Neural cell (in vitro differentiated cells): Measurements from ENCODE around the gene KRTCAP2. TPM values are rescaled to one million over a fixed set of nuclear protein-coding genes. Genes with fewer than 3 reads are reported as not detected.

Experiments
- H2AFZ ChIP-seq: fragments of 200-600, 300-800 bp; sonication (generic), shearing (Covaris generic); 2 replicates; pipeline ENCODE4 v1.6.0; 2014; ENCODE audit warnings: low read depth, mild to moderate bottlenecking, antibody characterized with exemption, low read length, moderate library complexity
- H3F3A ChIP-seq: fragments of 200-600 bp; shearing (Covaris generic); 2 replicates; pipeline ENCODE4 v1.6.1; 2016; ENCODE audit warnings: mild to moderate bottlenecking, moderate library complexity, mixed read lengths, antibody characterized with exemption, low read length; ENCODE audit not compliant: insufficient read depth, poor library complexity, severe bottlenecking
- H3K27ac ChIP-seq: fragments of 200-600, 300-800 bp; sonication (generic), shearing (Covaris generic); 2 replicates; pipeline ENCODE4 v1.5.1; 2014; ENCODE audit warnings: mild to moderate bottlenecking, low read length, moderate library complexity
- H3K27me3 ChIP-seq: fragments of 300-800, 200-600 bp; sonication (generic), shearing (Covaris generic); 2 replicates; pipeline ENCODE4 v1.6.0; 2014; ENCODE audit warnings: mild to moderate bottlenecking, low read depth, low read length, moderate library complexity; ENCODE audit not compliant: insufficient read depth
- H3K36me3 ChIP-seq: fragments of 300-800, 200-600 bp; sonication (generic), shearing (Covaris generic); 2 replicates; pipeline ENCODE4 v1.5.1; 2014; ENCODE audit warnings: mild to moderate bottlenecking, antibody characterized with exemption, low read length, moderate library complexity; ENCODE audit not compliant: insufficient read depth
- H3K4me2 ChIP-seq: fragments of 300-800, 200-600 bp; sonication (generic), shearing (Covaris generic); 2 replicates; pipeline ENCODE4 v1.6.0; 2014; ENCODE audit warnings: mild to moderate bottlenecking, low read length
- H3K4me3 ChIP-seq: fragments of 300-800, 200-600 bp; sonication (generic), shearing (Covaris generic); 2 replicates; pipeline ENCODE4 v1.5.1; 2014; ENCODE audit warnings: mild to moderate bottlenecking, low read length, moderate library complexity
- H3K79me2 ChIP-seq: fragments of 200-600 bp; shearing (Covaris generic); replicated peaks from 2 replicates; pipeline ENCODE4 v1.6.0; 2014; ENCODE audit warnings: mild to moderate bottlenecking, low read length, moderate library complexity; ENCODE audit not compliant: insufficient read depth
- H3K9ac ChIP-seq: fragments of 300-800, 200-600 bp; sonication (generic), shearing (Covaris generic); 2 replicates; pipeline ENCODE4 v1.6.1; 2016; ENCODE audit warnings: mild to moderate bottlenecking, low read length, mixed read lengths
- H3K9me2 ChIP-seq: fragments of 200-600 bp; shearing (Covaris generic); 2 replicates; pipeline ENCODE4 v1.6.1; 2016; ENCODE audit warnings: mild to moderate bottlenecking, low read length, mixed read lengths; ENCODE audit not compliant: insufficient read depth
- H3K9me3 ChIP-seq: fragments of 200-600, 300-800 bp; sonication (generic), shearing (Covaris generic); 2 replicates; pipeline ENCODE4 v1.6.1; 2016; ENCODE audit warnings: mild to moderate bottlenecking, mixed run types, low read length, moderate library complexity, mixed read lengths
- H4K20me1 ChIP-seq: fragments of 200-600 bp; shearing (Covaris generic); 2 replicates; pipeline ENCODE4 v1.6.1; 2016; ENCODE audit warnings: mild to moderate bottlenecking, mixed run types; ENCODE audit not compliant: insufficient read depth
- EP300 ChIP-seq: fragments of 450-650 bp; conservative IDR thresholded peaks from 2 replicates; pipeline ENCODE4 v1.6.1; 2014; ENCODE audit warnings: antibody characterized with exemption, mild to moderate bottlenecking, moderate library complexity; ENCODE audit not compliant: poor library complexity, severe bottlenecking
- EZH2 ChIP-seq: fragments of 200-600, 300-800 bp; shearing (Covaris generic), sonication (generic); IDR thresholded peaks from 2 replicates; pipeline ENCODE4 v1.6.1; 2014; ENCODE audit warnings: antibody characterized with exemption, low read length, borderline replicate concordance, mild to moderate bottlenecking; ENCODE audit not compliant: insufficient read depth, poor library complexity, severe bottlenecking
- MXI1 ChIP-seq: fragments of 450-650 bp; conservative IDR thresholded peaks from 2 replicates; pipeline ENCODE4 v1.6.1; 2014; ENCODE audit warnings: antibody characterized with exemption, mild to moderate bottlenecking; ENCODE audit not compliant: poor library complexity, severe bottlenecking
- POLR2AphosphoS5 ChIP-seq: IDR thresholded peaks from 2 replicates; pipeline ENCODE4 v1.6.1; 2012
- RAD21 ChIP-seq: fragments of 450-650 bp; conservative IDR thresholded peaks from 2 replicates; pipeline ENCODE4 v1.6.1; 2014; ENCODE audit warnings: antibody characterized with exemption, mild to moderate bottlenecking, moderate library complexity
- SMC3 ChIP-seq: fragments of 450-650 bp; conservative IDR thresholded peaks from 2 replicates; pipeline ENCODE4 v1.6.1; 2014; ENCODE audit warnings: antibody characterized with exemption, mild to moderate bottlenecking, moderate library complexity; ENCODE audit not compliant: poor library complexity
- TAF1 ChIP-seq: IDR thresholded peaks from 2 replicates; pipeline ENCODE4 v1.6.1; 2012; ENCODE audit warnings: low read depth
- polyA plus RNA-seq: library from polyadenylated mRNA; depleted of rRNA; stranded (reverse); fragments of >200 nt; gene quantifications from 2 replicates; pipeline ENCODE4 v1.2.3, GENCODE V29; 2014
- TF ChIP-seq, protein P1 (sequence below): fragments of 450-650 bp; IDR thresholded peaks from 2 replicates; pipeline ENCODE4 v1.5.1; 2014; ENCODE audit warnings: antibody characterized with exemption, mild to moderate bottlenecking, moderate library complexity; ENCODE audit not compliant: poor library complexity, severe bottlenecking
- TF ChIP-seq, protein P2 (sequence below): IDR thresholded peaks from 2 replicates; pipeline ENCODE4 v1.6.1; 2012; ENCODE audit warnings: borderline replicate concordance

Gene KRTCAP2
- polyA plus RNA-seq, 1 donor from 2014 or later, result 175 TPM

DNA sequence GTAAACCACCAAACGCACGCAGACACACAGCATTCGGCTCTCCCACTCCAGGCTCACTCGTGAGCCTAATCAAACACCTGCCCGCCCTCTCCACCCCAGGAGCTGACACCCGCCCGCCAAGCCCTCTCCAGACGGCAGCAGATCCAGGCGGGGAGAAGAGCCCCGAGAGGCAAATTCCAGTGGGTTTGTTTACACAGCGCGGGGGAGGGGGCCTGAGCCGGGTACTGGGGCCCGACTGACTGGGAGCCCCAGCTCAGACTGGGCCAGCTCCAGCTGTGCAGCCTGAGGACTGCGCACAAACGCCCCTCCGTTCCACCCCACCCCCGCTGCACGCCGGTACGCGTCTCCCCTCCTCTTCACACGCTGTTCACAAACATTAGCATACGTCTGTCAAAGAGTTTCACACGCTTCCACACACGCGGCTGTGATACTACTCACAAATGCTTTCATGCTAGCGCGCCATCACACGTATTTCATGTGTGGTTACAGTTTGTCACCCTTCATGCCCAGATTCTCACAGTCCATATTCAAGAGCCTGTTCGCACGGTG lies 46.5 kb downstream of the KRTCAP2 start:
- Histone ChIP-seq H3K4me3 (peak overlapping the region; percentile 64), H2AFZ (peak overlapping the region; percentile 15), H3K9me2 (no peaks in the 10 kb centered on the region), H3F3A (peaks cover 2% of the 10 kb centered on the region), H4K20me1 (no peaks in the 10 kb centered on the region), H3K27me3 (peaks cover 48% of the 10 kb centered on the region), H3K36me3 (no peaks in the 10 kb centered on the region), H3K4me2 (peak overlapping the region; percentile 84), H3K27ac (no peak overlapping the region), H3K79me2 (no peaks in the 10 kb centered on the region), H3K9ac (peak overlapping the region; percentile 57), H3K9me3 (no peaks in the 10 kb centered on the region)
- peak; percentile 48 for TF ChIP-seq RAD21
- TF ChIP-seq SMC3, result peak; percentile 46
- TF ChIP-seq, protein P1, sequence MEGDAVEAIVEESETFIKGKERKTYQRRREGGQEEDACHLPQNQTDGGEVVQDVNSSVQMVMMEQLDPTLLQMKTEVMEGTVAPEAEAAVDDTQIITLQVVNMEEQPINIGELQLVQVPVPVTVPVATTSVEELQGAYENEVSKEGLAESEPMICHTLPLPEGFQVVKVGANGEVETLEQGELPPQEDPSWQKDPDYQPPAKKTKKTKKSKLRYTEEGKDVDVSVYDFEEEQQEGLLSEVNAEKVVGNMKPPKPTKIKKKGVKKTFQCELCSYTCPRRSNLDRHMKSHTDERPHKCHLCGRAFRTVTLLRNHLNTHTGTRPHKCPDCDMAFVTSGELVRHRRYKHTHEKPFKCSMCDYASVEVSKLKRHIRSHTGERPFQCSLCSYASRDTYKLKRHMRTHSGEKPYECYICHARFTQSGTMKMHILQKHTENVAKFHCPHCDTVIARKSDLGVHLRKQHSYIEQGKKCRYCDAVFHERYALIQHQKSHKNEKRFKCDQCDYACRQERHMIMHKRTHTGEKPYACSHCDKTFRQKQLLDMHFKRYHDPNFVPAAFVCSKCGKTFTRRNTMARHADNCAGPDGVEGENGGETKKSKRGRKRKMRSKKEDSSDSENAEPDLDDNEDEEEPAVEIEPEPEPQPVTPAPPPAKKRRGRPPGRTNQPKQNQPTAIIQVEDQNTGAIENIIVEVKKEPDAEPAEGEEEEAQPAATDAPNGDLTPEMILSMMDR, result peak; percentile 57
- peak; percentile 13 for TF ChIP-seq POLR2AphosphoS5
- TF ChIP-seq EP300, result no peak
- TF ChIP-seq MXI1, result peak; percentile 92
- TF ChIP-seq TAF1, result no peak

DNA sequence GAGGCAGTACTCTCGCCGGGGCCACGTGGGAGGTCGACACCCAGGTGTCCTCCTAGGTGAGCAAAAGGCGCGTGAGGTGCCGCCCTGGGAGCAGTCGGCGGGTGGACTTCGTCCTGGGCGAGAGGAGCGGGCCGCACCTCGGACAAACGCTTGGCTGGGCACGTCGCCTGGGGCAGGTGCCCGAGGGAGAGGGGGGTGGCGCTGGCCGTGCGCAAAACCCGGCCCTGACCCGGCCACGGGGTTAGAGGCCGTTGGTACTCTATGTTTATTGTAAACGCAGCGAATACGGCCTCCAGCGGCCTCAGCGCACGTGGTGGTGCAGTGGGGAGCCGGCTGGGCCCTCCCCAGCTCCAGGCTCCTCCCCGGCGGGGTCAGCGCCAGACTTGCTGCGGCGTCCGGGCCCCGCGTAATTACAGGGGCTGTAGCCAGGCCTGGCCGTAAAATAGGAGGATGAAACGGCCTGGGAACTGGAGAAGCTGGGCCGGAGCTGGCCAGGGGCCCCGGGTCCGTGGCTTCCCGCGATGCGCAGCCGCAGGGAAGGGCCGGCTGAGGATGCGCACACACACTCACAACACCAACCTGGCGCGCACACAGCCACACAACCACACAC lies 47.1 kb downstream of the KRTCAP2 start:
- H3K4me3 ChIP-seq, result peak overlapping the region; percentile 64
- peaks cover 2% of the 10 kb centered on the region for H3F3A ChIP-seq
- H3K36me3 ChIP-seq, result no peaks in the 10 kb centered on the region
- peak overlapping the region; percentile 57 for H3K9ac ChIP-seq
- H2AFZ ChIP-seq, result peak overlapping the region; percentile 15
- TF ChIP-seq, protein P2, sequence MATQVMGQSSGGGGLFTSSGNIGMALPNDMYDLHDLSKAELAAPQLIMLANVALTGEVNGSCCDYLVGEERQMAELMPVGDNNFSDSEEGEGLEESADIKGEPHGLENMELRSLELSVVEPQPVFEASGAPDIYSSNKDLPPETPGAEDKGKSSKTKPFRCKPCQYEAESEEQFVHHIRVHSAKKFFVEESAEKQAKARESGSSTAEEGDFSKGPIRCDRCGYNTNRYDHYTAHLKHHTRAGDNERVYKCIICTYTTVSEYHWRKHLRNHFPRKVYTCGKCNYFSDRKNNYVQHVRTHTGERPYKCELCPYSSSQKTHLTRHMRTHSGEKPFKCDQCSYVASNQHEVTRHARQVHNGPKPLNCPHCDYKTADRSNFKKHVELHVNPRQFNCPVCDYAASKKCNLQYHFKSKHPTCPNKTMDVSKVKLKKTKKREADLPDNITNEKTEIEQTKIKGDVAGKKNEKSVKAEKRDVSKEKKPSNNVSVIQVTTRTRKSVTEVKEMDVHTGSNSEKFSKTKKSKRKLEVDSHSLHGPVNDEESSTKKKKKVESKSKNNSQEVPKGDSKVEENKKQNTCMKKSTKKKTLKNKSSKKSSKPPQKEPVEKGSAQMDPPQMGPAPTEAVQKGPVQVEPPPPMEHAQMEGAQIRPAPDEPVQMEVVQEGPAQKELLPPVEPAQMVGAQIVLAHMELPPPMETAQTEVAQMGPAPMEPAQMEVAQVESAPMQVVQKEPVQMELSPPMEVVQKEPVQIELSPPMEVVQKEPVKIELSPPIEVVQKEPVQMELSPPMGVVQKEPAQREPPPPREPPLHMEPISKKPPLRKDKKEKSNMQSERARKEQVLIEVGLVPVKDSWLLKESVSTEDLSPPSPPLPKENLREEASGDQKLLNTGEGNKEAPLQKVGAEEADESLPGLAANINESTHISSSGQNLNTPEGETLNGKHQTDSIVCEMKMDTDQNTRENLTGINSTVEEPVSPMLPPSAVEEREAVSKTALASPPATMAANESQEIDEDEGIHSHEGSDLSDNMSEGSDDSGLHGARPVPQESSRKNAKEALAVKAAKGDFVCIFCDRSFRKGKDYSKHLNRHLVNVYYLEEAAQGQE, result no peak
- no peak for TF ChIP-seq TAF1
- TF ChIP-seq SMC3, result no peak
- TF ChIP-seq POLR2AphosphoS5, result no peak
- no peak for TF ChIP-seq MXI1
- TF ChIP-seq, protein P1, result no peak
- no peak for TF ChIP-seq EP300
- TF ChIP-seq RAD21, result no peak
- TF ChIP-seq EZH2, result no peak
- no peaks in the 10 kb centered on the region for H4K20me1 ChIP-seq
- peak overlapping the region; percentile 84 for H3K4me2 ChIP-seq
- no peaks in the 10 kb centered on the region for H3K9me2 ChIP-seq
- H3K79me2 ChIP-seq, result no peaks in the 10 kb centered on the region
- H3K27ac ChIP-seq, result no peak overlapping the region
- H3K27me3 ChIP-seq, result peaks cover 48% of the 10 kb centered on the region
- no peaks in the 10 kb centered on the region for H3K9me3 ChIP-seq
